Common myeloid progenitor, CD34-positive (primary cell): ENCODE data around the gene PIWIL1.
A peak's percentile ranks its signal among the peaks of the same experiment; 100 is the strongest.

Source experiments
- CTCF ChIA-PET: fragments of 350-600 bp; sonication (Branson Sonifier 250); formaldehyde crosslinking; loops from one replicate; lab custom pipeline; 2021; ENCODE audit warnings: antibody characterized with exemption; lab: Charles Lee
- POLR2A ChIA-PET: fragments of 350-600 bp; sonication (Branson Sonifier 250); formaldehyde crosslinking; loops from one replicate; lab custom pipeline; 2021; ENCODE audit warnings: antibody characterized with exemption; lab: Charles Lee
- DNase-seq, 3 donors: peaks; one replicate each; pipeline versions ENCODE4 v3.0.0 to v3.0.0-alpha.2; 2013
- H3K27ac ChIP-seq, 2 experiments: 1 replicate in 1 of 2; 2 replicates in 1 of 2; pipeline ENCODE4 v1.7.0; 2013; ENCODE audit warnings: inconsistent platforms in 2 of 2, low read length in 2 of 2, mild to moderate bottlenecking in 2 of 2, low read depth in 1 of 2, moderate library complexity in 1 of 2; ENCODE audit not compliant: severe bottlenecking in 2 of 2, insufficient read depth in 1 of 2, poor library complexity in 1 of 2
- H3K27me3 ChIP-seq, 5 experiments: replicated peaks in 2 of 5; 1 replicate in 3 of 5; 2 replicates in 2 of 5; pipeline versions ENCODE4 v1.6.1 to v1.7.0; 2013; ENCODE audit warnings: low read length in 4 of 5, mild to moderate bottlenecking in 2 of 5, moderate library complexity in 2 of 5, inconsistent platforms in 1 of 5; ENCODE audit not compliant: insufficient read depth in 5 of 5, control insufficient read depth in 4 of 5
- H3K36me3 ChIP-seq, 4 experiments: 1 replicate in 2 of 4; 2 replicates in 2 of 4; pipeline versions ENCODE4 v1.6.1 to v1.7.0; 2013; ENCODE audit warnings: low read length in 3 of 4, control low read depth in 1 of 4, mild to moderate bottlenecking in 1 of 4; ENCODE audit not compliant: control insufficient read depth in 4 of 4, insufficient read depth in 4 of 4
- H3K4me1 ChIP-seq, 4 experiments: 1 replicate in 3 of 4; 2 replicates in 1 of 4; pipeline versions ENCODE4 v1.6.1 to v1.7.1; 2013; ENCODE audit warnings: low read length in 3 of 4, mild to moderate bottlenecking in 3 of 4, control low read depth in 1 of 4, inconsistent platforms in 1 of 4, moderate library complexity in 1 of 4; ENCODE audit not compliant: control insufficient read depth in 4 of 4, insufficient read depth in 4 of 4; ENCODE audit errors: control extremely low read depth in 1 of 4
- H3K4me3 ChIP-seq, 7 experiments: 1 replicate in 4 of 7; 2 replicates in 3 of 7; pipeline versions ENCODE4 v1.5.1 to v1.7.0; 2013; ENCODE audit warnings: mild to moderate bottlenecking in 7 of 7, low read length in 6 of 7, moderate library complexity in 6 of 7, inconsistent platforms in 2 of 7, low read depth in 2 of 7, control low read depth in 1 of 7; ENCODE audit not compliant: insufficient read depth in 4 of 7, control insufficient read depth in 1 of 7; ENCODE audit errors: extremely low read depth in 1 of 7
- H3K9me3 ChIP-seq, 5 experiments: 1 replicate in 4 of 5; 2 replicates in 1 of 5; pipeline versions ENCODE4 v1.6.1 to v1.7.1; 2013; ENCODE audit warnings: low read length in 4 of 5, mild to moderate bottlenecking in 2 of 5, inconsistent platforms in 1 of 5, low read depth in 1 of 5, moderate library complexity in 1 of 5; ENCODE audit not compliant: control insufficient read depth in 4 of 5, insufficient read depth in 2 of 5; ENCODE audit errors: control extremely low read depth in 1 of 5
- WGBS: methylation state at CpG from one replicate; pipeline ENCODE4 v1.1.5; 2013; ENCODE audit not compliant: insufficient coverage; 5-methylcytosine and 5-hydroxymethylcytosine counted together

Gene PIWIL1

GRCh38 chr12:130335517-130336392 is 1.9 kb upstream of the PIWIL1 start:
- no peak overlapping the region for H3K4me3 ChIP-seq
- no peaks in the 10 kb centered on the region for H3K9me3 ChIP-seq
- H3K27me3 ChIP-seq, result peaks cover 0 to 53% (median 24%) of the 10 kb centered on the region in 5 experiments
- ChIA-PET POLR2A (no interaction called here), CTCF (interaction anchor here (0.6 to 2.9 kb wide), 10 partner anchors 9 to 317 kb away, joined by 3 to 27 read pairs (median 4); no protein-coding TSS in a partner anchor)
- H3K27ac ChIP-seq, result no peak overlapping the region
- peaks cover 0 to 6% (median 0%) of the 10 kb centered on the region in 4 experiments for H3K4me1 ChIP-seq
- H3K36me3 ChIP-seq, result no peaks in the 10 kb centered on the region
- 65% methylated on average over 12 of the region's 15 CpGs for WGBS
- DNase-seq, result peak; percentile 56 to 84 (median 74)

DNA sequence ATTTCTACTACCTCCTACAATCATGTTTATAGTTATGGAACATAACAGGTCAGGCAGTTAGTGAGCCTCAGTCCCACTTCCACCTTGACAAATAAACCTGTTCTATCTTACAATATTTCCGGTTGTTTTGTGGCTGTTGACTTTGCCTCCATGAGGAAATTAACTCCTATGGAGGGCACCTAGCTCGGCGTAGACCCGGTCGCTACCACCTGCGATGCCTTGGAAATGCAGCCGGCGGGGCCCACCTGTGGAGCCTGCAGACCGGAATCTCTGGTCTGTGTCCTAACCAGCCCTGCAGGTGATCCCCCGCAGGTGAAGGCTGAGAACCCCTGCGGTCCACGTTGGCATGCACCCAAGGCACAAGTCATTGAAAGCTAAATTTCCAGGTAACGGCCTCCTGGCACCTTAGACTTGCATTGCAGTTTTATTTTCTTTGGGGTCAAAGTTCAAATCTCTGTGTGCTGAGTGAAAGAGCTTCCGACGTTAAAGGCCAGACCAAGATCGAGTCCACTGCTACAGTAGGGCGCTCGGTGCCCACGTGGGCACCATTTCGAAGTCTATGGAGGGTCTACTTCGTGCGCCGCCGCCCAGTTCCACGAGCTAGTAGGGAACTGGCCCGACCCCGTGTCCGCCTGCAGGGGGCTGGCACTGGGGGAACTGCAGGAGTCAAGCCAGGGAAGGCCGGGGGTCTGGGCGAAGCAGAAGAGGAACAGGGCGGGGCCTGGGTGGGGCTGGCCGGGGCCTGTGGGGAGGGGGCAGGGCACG is 782 bp upstream of the PIWIL1 start:
- 75% methylated on average over 28 of the region's 33 CpGs for WGBS
- no peak overlapping the region for H3K4me3 ChIP-seq
- DNase-seq, result no peak
- CTCF ChIA-PET, result interaction anchor here (1.0 to 2.9 kb wide), 7 partner anchors 10 to 294 kb away, joined by 3 to 27 read pairs (median 3); no protein-coding TSS in a partner anchor
- H3K9me3 ChIP-seq, result peaks cover 0 to 3% (median 0%) of the 10 kb centered on the region in 5 experiments
- peaks cover 0 to 65% (median 32%) of the 10 kb centered on the region in 5 experiments for H3K27me3 ChIP-seq
- H3K36me3 ChIP-seq, result no peaks in the 10 kb centered on the region
- peaks cover 0 to 6% (median 0%) of the 10 kb centered on the region in 4 experiments for H3K4me1 ChIP-seq
- no peak overlapping the region for H3K27ac ChIP-seq
- POLR2A ChIA-PET, result no interaction called here

GRCh38 chr12:130338794-130339601 is 1.3 kb downstream of the PIWIL1 start:
- 4% methylated on average over 64 of the region's 82 CpGs for WGBS

GRCh38 chr12:130339951-130340350 is 2.3 kb downstream of the PIWIL1 start:
- CTCF ChIA-PET, result interaction anchor here (0.9 kb wide), 2 partner anchors 291 to 298 kb away, joined by 3 to 4 read pairs; no protein-coding TSS in a partner anchor
- 37% methylated on average over 15 of the region's 15 CpGs for WGBS
- H3K36me3 ChIP-seq, result no peaks in the 10 kb centered on the region
- no peak overlapping the region for H3K4me3 ChIP-seq
- H3K27me3 ChIP-seq, result peaks cover 2 to 51% (median 29%) of the 10 kb centered on the region in 5 experiments
- H3K4me1 ChIP-seq, result peaks cover 0 to 4% (median 0%) of the 10 kb centered on the region in 4 experiments
- peak in 2 of 3 donors; percentile 44 to 62 for DNase-seq
- H3K27ac ChIP-seq, result no peak overlapping the region
- POLR2A ChIA-PET, result no interaction called here
- peaks cover 0 to 3% (median 0%) of the 10 kb centered on the region in 5 experiments for H3K9me3 ChIP-seq

More at GRCh38 chr12:130338794-130339601, 1.3 kb downstream of the PIWIL1 start:
- peak overlapping the region in 2 of 7 experiments; percentile 26 to 28 for H3K4me3 ChIP-seq
- ChIA-PET POLR2A (no interaction called here), CTCF (interaction anchor here (0.9 kb wide), 2 partner anchors 290 to 297 kb away, joined by 3 to 4 read pairs; no protein-coding TSS in a partner anchor)
- peaks cover 2 to 60% (median 33%) of the 10 kb centered on the region in 5 experiments for H3K27me3 ChIP-seq
- DNase-seq, result peak in 2 of 3 donors; percentile 15 to 24
- H3K4me1 ChIP-seq, result peaks cover 0 to 6% (median 0%) of the 10 kb centered on the region in 4 experiments
- H3K36me3 ChIP-seq, result no peaks in the 10 kb centered on the region
- H3K27ac ChIP-seq, result no peak overlapping the region
- H3K9me3 ChIP-seq, result peaks cover 0 to 3% (median 0%) of the 10 kb centered on the region in 5 experiments

GRCh38 chr12:130342442-130342841 is 4.8 kb downstream of the PIWIL1 start:
- H3K36me3 ChIP-seq, result no peaks in the 10 kb centered on the region
- no peak overlapping the region for H3K27ac ChIP-seq
- 40% methylated on average over 1 of the region's 8 CpGs for WGBS
- POLR2A ChIA-PET, result no interaction called here
- peaks cover 0 to 3% (median 0%) of the 10 kb centered on the region in 4 experiments for H3K4me1 ChIP-seq
- DNase-seq, result no peak
- H3K27me3 ChIP-seq, result peaks cover 4 to 43% (median 29%) of the 10 kb centered on the region in 5 experiments
- CTCF ChIA-PET, result interaction anchor here (0.5 kb wide), 1 partner anchor 392 kb away, joined by 5 read pairs; no protein-coding TSS in a partner anchor
- H3K4me3 ChIP-seq, result no peak overlapping the region
- H3K9me3 ChIP-seq, result peaks cover 0 to 3% (median 0%) of the 10 kb centered on the region in 5 experiments

- Histone ChIP-seq H3K4me3 (no peak overlapping the region), H3K27ac (no peak overlapping the region), H3K9me3 (peaks cover 0 to 3% (median 0%) of the 10 kb centered on the region in 5 experiments), H3K27me3 (peaks cover 4 to 43% (median 29%) of the 10 kb centered on the region in 5 experiments), H3K4me1 (peaks cover 0 to 3% (median 0%) of the 10 kb centered on the region in 4 experiments), H3K36me3 (no peaks in the 10 kb centered on the region)
- ChIA-PET POLR2A (no interaction called here), CTCF (no interaction called here)
- WGBS, result 91% methylated on average over 3 of the region's 5 CpGs
- no peak for DNase-seq
Measured at GRCh38 chr12:130342842-130343241, 5.2 kb downstream of the PIWIL1 start.
